GM21528 (cell line): ENCODE results near the gene GREB1L.
"Not testable (repeated sequence)": the region's sequence is repeated elsewhere in the genome, so short reads cannot be mapped to it uniquely, and the experiment has no call there.

Experiments
- ATAC-seq: cut with Tn5 transposase; IDR thresholded peaks from one replicate; pipeline ENCODE4 v1.9.1; 2021; ENCODE audit warnings: mild to moderate bottlenecking, moderate library complexity; ENCODE audit not compliant: unreplicated experiment, low FRiP score

The GREB1L gene

GRCh38 chr18:21242141-21242779, at the start of gene GREB1L:
TSS of gene GREB1L (plus strand) at chr18:21242232. CDS start at chr18:21383519, 141,287 bp downstream.
- ATAC-seq = no peak

GRCh38 chr18:21192308-21192624, 49.8 kb upstream of the GREB1L start:
- no peak for ATAC-seq

DNA sequence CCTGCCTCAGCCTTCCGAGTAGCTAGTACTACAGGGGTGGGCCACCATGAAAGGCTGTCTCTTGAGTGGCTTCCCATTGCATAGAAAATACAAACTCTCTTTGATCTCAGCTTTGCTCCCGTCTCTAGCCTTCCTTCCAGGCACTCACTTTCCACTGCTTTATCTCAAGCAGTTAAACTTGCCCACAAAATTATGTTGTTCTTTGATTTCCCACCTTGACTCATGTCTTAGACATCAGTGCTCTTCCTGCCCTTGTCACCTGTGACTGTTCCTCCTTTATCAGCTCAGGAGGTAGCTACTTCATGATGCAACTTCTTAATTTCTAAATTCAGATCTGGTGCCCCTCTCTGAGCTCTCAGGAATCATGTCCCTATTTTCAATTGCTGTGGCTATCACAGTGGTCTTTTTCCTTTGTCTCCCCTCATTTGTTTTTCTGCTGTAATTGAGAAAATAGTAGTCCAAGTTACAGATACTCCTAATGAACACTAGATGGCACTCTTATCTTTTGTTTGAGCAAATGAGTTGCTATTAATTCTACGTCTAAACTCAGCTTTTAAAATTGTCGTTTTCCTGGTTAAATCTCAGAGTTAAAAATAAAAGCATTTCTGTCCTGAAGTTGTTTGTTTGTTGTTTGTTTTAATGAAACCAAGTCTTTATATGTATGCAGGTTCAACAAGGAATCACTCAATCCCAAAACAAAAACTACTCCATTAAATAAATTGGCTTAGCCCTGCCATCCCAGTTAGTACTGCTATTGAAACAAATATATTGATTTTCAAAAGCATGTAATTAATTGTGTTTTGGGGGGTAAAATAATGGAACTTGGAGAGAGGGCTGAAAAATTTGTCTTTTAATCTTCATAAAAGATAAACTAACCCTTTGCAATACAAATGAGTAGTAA, 46.9 kb upstream of the GREB1L start:
- peak; percentile 63 for ATAC-seq

GRCh38 chr18:21196426-21196825, 45.6 kb upstream of the GREB1L start:
- no peak for ATAC-seq

- no peak for ATAC-seq
Observed at GRCh38 chr18:21203126-21203525, 38.9 kb upstream of the GREB1L start.

- ATAC-seq = no peak
Observed at GRCh38 chr18:21203542-21204241, 38.3 kb upstream of the GREB1L start.

- ATAC-seq = no peak
Observed at GRCh38 chr18:21205695-21206094, 36.3 kb upstream of the GREB1L start.

GRCh38 chr18:21210278-21210677, 31.8 kb upstream of the GREB1L start:
- no peak for ATAC-seq

DNA sequence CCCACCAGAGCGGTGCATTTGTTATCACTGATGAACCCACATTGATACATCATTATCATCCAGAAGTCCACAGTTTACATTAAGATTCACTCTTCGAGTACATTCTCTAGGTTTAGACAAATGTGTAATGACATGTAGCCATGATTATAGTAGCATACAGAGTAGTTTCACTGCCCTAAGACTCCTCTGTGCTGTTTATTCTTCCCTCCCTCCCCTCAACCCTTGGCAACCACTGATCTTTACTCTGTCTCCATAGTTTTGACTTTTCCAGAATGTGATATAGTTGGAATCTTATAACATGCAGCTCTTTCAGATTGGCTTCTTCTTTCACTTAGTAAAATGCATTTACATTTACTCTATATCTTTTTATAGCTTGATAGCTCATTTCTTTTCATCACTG, 31.2 kb upstream of the GREB1L start:
- ATAC-seq = no peak

- ATAC-seq = not testable (repeated sequence)
Observed at GRCh38 chr18:21214409-21214808, 27.6 kb upstream of the GREB1L start.

DNA sequence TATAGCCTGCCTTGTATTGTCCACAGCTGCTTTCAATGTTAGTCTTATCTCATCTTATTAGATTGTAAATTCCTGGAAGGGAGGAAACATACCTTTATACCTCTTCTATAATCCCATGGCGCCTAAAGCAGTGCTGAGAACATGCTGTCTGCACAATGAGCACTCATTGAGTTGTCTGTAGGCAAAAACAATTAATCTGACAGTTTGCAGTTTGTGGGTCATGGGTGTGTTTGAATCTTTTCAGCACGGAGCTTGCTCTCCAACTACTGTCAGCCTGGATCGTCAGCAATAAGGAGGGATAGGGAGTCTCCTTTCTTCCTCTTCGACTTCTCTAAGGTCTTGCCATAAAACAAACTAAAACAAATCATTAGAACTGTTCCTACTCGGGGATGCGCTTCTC, 26.5 kb upstream of the GREB1L start:
- no peak for ATAC-seq

DNA sequence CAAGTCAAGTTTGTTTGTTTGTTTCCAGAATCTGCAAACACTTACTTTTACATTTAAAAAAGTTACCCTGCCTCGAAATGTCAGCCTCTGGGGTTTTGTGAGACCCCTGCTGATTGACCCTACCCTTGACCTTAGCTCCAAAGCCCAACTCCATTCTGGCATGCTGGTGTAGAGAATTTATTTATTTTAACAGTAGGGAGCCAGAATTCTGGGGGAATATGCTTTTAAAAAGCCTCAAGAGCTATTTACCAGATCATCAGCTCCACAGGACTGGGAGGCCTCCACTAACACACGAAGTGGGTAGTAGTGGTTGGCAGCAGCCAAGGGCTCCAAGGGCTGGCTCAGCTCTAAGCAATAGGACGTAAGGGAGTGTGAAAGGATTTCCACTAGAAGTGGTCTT, 23.2 kb upstream of the GREB1L start:
- ATAC-seq = no peak

GRCh38 chr18:21230436-21230835, 11.6 kb upstream of the GREB1L start:
- no peak for ATAC-seq

DNA sequence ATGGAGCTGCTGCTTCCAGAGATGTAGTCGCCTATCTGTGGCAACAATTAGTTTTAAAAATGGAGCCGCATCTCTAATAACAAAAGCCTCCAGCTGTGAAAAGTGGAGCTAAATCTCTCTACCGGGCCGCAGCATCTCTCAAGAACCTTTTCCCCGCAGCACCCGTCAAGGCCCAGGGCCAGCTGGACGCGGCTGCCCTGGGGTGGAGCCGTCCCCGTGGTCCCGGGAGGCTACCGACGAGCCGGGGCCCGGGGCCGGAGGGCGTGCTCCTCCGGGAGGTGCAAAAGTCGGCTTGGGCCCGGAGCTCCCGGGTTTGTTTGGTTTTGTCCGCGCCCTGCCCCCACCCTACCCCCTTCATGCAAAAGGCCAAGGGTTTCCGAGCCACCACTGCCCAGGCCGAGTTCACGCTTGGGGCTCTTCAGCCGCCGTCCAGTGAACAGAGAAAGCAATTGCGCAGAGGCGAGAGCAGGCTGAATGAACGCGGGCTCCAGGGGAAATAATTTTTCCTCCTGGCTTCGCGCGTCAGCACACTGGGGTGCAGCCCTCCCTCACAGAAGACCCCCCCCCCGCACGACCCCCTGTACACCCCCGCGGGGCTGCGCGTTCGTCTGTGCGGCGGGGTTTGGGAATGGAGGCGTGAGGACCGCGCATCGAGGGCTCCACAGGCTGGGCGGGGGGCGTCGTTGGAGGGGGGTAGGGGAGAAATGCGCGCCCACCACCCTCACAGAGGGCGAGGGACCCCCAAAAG, 557 bp upstream of the GREB1L start:
- no peak for ATAC-seq

- no peak for ATAC-seq
Observed at GRCh38 chr18:21242780-21243401, 859 bp downstream of the GREB1L start.

GRCh38 chr18:21254576-21254975, 12.5 kb downstream of the GREB1L start:
- ATAC-seq = no peak

DNA sequence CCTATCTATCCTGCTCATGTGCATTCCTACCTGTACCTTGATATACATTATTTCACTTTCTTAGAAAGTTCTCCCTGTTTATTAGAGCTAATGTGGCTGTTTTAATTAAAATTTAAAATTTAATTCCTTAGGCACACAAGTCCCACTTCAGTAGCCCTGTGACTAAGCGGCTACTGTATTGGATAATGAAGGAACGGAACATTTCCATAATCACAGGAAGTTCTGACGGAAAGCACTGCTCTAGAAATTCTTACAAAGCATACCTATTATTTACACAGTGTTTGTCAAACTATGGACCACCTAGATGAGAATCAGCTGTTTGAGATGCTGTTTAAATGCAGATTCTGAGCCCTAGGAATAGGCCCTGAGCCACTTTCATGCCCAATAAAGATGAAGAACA, 13.2 kb downstream of the GREB1L start:
- ATAC-seq = no peak

DNA sequence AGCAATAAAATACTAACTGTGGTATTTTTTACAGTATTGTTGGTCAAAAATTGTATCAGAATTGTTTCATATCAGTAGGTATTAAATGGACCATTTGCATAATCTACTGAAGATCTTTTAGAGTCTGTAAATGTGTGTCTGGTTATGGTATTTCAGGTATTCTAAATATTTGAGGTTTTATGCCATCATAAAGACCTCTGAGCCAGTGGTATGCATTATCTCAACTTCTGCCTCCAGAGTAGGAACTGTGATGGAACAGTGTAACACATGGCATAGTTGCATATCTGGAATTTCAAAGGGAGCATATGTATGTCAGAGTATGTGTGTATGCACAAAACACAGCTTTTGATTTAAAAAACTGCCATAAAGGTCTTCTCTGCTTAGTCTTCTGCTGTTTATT, 15.4 kb downstream of the GREB1L start:
- ATAC-seq = no peak

DNA sequence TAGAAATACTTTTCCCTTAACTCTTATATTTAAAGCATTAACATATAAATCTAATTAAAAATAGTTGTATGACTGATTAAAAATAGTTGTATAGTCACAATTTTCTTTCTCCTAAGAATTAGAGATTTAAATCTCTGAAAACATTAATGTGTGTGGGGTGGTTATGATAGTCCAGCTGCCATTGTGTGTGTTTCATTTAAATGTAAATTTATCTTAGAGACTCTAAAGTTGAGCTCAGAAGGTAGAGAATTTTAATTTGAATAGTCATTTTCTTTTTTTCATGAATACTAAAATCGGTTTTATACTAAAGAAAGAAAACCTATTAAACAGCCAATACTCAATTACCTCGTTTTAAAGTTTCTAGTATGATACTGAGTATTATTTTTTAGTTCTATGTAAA, 18.6 kb downstream of the GREB1L start:
- no peak for ATAC-seq

GRCh38 chr18:21261352-21261751, 19.3 kb downstream of the GREB1L start:
- no peak for ATAC-seq
